Thymus (tissue), 11 donors: ENCODE data around the gene EIF4E1B. TPM values are rescaled to one million over a fixed set of nuclear protein-coding genes. Genes with fewer than 3 reads are reported as not detected.

Experiments used
- DNase-seq, 9 donors: peaks; one replicate each; pipeline ENCODE4 v3.0.0-alpha.2; 2013; ENCODE audit warnings: low spot score in 9 of 9, low read depth in 6 of 9, missing footprints in 1 of 9
- H3K27ac ChIP-seq, 2 donors: one replicate each; pipeline ENCODE4 v1.5.1; 2013; ENCODE audit warnings: control low read depth in 1 of 2, low read depth in 1 of 2, low read length in 1 of 2, mild to moderate bottlenecking in 1 of 2, moderate library complexity in 1 of 2
- H3K27me3 ChIP-seq, 2 donors: one replicate each; pipeline ENCODE4 v1.5.1; 2013; ENCODE audit warnings: low read length in 1 of 2; ENCODE audit not compliant: control insufficient read depth in 2 of 2, insufficient read depth in 1 of 2
- H3K36me3 ChIP-seq, 2 donors: one replicate each; pipeline ENCODE4 v1.5.1; 2013; ENCODE audit warnings: low read length in 1 of 2, mild to moderate bottlenecking in 1 of 2, moderate library complexity in 1 of 2; ENCODE audit not compliant: control insufficient read depth in 2 of 2, insufficient read depth in 2 of 2
- H3K4me1 ChIP-seq, 2 donors: one replicate each; pipeline ENCODE4 v1.5.1; 2013; ENCODE audit warnings: low read length in 2 of 2; ENCODE audit not compliant: control insufficient read depth in 2 of 2, insufficient read depth in 2 of 2
- H3K4me3 ChIP-seq, 2 donors: one replicate each; pipeline ENCODE4 v1.5.1; 2013; ENCODE audit warnings: low read length in 2 of 2, control low read depth in 1 of 2, mild to moderate bottlenecking in 1 of 2
- H3K9me3 ChIP-seq, 2 donors: one replicate each; pipeline ENCODE4 v1.5.1; 2013; ENCODE audit warnings: low read length in 1 of 2, mild to moderate bottlenecking in 1 of 2; ENCODE audit not compliant: control insufficient read depth in 2 of 2, insufficient read depth in 1 of 2
- WGBS: extraction: QIAGEN DNeasy Blood & Tissue Kit; methylation state at CpG from one replicate; pipeline ENCODE4 v1.1.7; 2013; 5-methylcytosine and 5-hydroxymethylcytosine counted together
- polyA plus RNA-seq: library from polyadenylated mRNA; stranded (reverse); fragments of 200-250 nt; gene quantifications from one replicate; pipeline ENCODE4 v1.2.3, GENCODE V29; 2013
- total RNA-seq: library from RNA; stranded (reverse); fragments of 120-200 nt; gene quantifications from one replicate; pipeline ENCODE4 v1.2.4, GENCODE V29; 2013
- donor health status: healthy.

Gene EIF4E1B
- total and polyA plus RNA-seq, 2 donors = 0.05 TPM

- WGBS = 82% methylated on average over 12 of the region's 12 CpGs
- Histone ChIP-seq H3K27me3 (peaks cover 11 to 57% of the 10 kb centered on the region in 2 donors), H3K9me3 (peaks cover 0 to 3% of the 10 kb centered on the region in 2 donors), H3K4me3 (no peak overlapping the region), H3K36me3 (no peaks in the 10 kb centered on the region), H3K4me1 (peaks cover 0 to 3% of the 10 kb centered on the region in 2 donors), H3K27ac (no peak overlapping the region)
- DNase-seq = no peak
Observed at GRCh38 chr5:176601901-176602482, 28.5 kb upstream of the EIF4E1B start.

GRCh38 chr5:176603091-176603490, 27.4 kb upstream of the EIF4E1B start:
- Histone ChIP-seq H3K36me3 (no peaks in the 10 kb centered on the region), H3K27ac (no peak overlapping the region), H3K4me3 (no peak overlapping the region), H3K9me3 (no peaks in the 10 kb centered on the region), H3K27me3 (peaks cover 2 to 56% of the 10 kb centered on the region in 2 donors), H3K4me1 (no peaks in the 10 kb centered on the region)
- whole genome bisulfite sequencing = 28% methylated on average over 2 of the region's 2 CpGs
- DNase-seq = no peak

- Histone ChIP-seq H3K4me1 (peaks cover 3 to 13% of the 10 kb centered on the region in 2 donors), H3K36me3 (no peaks in the 10 kb centered on the region), H3K27me3 (peaks cover 27 to 68% of the 10 kb centered on the region in 2 donors), H3K4me3 (no peak overlapping the region), H3K27ac (no peak overlapping the region), H3K9me3 (peaks cover 0 to 2% of the 10 kb centered on the region in 2 donors)
- WGBS = 72% methylated on average over 3 of the region's 3 CpGs
- no peak for DNase-seq
Observed at GRCh38 chr5:176606032-176606431, 24.4 kb upstream of the EIF4E1B start.

- H3K36me3 ChIP-seq = no peaks in the 10 kb centered on the region
- peaks cover 0 to 2% of the 10 kb centered on the region in 2 donors for H3K9me3 ChIP-seq
- H3K27me3 ChIP-seq = peaks cover 28 to 70% of the 10 kb centered on the region in 2 donors
- 98% methylated on average over 3 of the region's 3 CpGs for WGBS
- no peak overlapping the region for H3K27ac ChIP-seq
- DNase-seq = no peak
- peaks cover 3 to 13% of the 10 kb centered on the region in 2 donors for H3K4me1 ChIP-seq
- no peak overlapping the region for H3K4me3 ChIP-seq
Observed at GRCh38 chr5:176606875-176607274, 23.6 kb upstream of the EIF4E1B start.

GRCh38 chr5:176608142-176608705, 22.3 kb upstream of the EIF4E1B start:
- Histone ChIP-seq H3K4me1 (peaks cover 3 to 13% of the 10 kb centered on the region in 2 donors), H3K36me3 (no peaks in the 10 kb centered on the region), H3K9me3 (peaks cover 0 to 2% of the 10 kb centered on the region in 2 donors), H3K4me3 (no peak overlapping the region), H3K27me3 (peaks cover 28 to 75% of the 10 kb centered on the region in 2 donors), H3K27ac (no peak overlapping the region)
- no peak for DNase-seq
- WGBS = 91% methylated on average over 4 of the region's 4 CpGs

- H3K4me3 ChIP-seq = peak overlapping the region in 1 of 2 donors; percentile 55
- 37% methylated on average over 46 of the region's 46 CpGs for WGBS
- H3K4me1 ChIP-seq = peaks cover 3 to 13% of the 10 kb centered on the region in 2 donors
- peaks cover 0 to 2% of the 10 kb centered on the region in 2 donors for H3K9me3 ChIP-seq
- H3K36me3 ChIP-seq = no peaks in the 10 kb centered on the region
- no peak overlapping the region for H3K27ac ChIP-seq
- no peak for DNase-seq
- H3K27me3 ChIP-seq = peaks cover 31 to 77% of the 10 kb centered on the region in 2 donors
Observed at GRCh38 chr5:176608937-176609723, 21.3 kb upstream of the EIF4E1B start.

GRCh38 chr5:176609724-176610434, 20.6 kb upstream of the EIF4E1B start, which contains the start of gene GPRIN1:
GPRIN1 (minus strand) TSS chr5:176610156; CDS start chr5:176599834, 10,322 bp downstream.
- peaks cover 3 to 13% of the 10 kb centered on the region in 2 donors for H3K4me1 ChIP-seq
- peak within 1 kb of the TSS; percentile 37 to 55 for H3K4me3 ChIP-seq
- H3K36me3 ChIP-seq = no peaks in the 10 kb centered on the region
- peaks cover 0 to 2% of the 10 kb centered on the region in 2 donors for H3K9me3 ChIP-seq
- no peak within 1 kb of the TSS for H3K27ac ChIP-seq
- DNase-seq = peak in 3 of 9 donors; percentile 33 to 52 (median 43)
- H3K27me3 ChIP-seq = peaks cover 31 to 76% of the 10 kb centered on the region in 2 donors
- under 1% methylated on average over 101 of the region's 101 CpGs for whole genome bisulfite sequencing

- Histone ChIP-seq H3K4me1 (peaks cover 3 to 13% of the 10 kb centered on the region in 2 donors), H3K27me3 (peaks cover 31 to 76% of the 10 kb centered on the region in 2 donors), H3K27ac (no peak overlapping the region), H3K36me3 (no peaks in the 10 kb centered on the region), H3K4me3 (peak overlapping the region; percentile 37 to 55), H3K9me3 (peaks cover 0 to 2% of the 10 kb centered on the region in 2 donors)
- WGBS = 4% methylated on average over 31 of the region's 31 CpGs
- no peak for DNase-seq
Observed at GRCh38 chr5:176610435-176610773, 20.1 kb upstream of the EIF4E1B start.
